NT2/D1 (cell line): Measurements from ENCODE around the gene TOP2B.

Source experiments
- DNase-seq: peaks from one replicate; pipeline ENCODE4 v3.0.0-alpha.2; 2011; ENCODE audit warnings: low read depth, low spot score
- H3K27me3 ChIP-seq: 2 replicates; pipeline ENCODE4 v1.6.0; 2011; ENCODE audit warnings: mild to moderate bottlenecking; ENCODE audit not compliant: insufficient read length, insufficient read depth
- H3K36me3 ChIP-seq: 2 replicates; pipeline ENCODE4 v1.6.1; 2011; ENCODE audit warnings: mild to moderate bottlenecking, low read length, mixed read lengths; ENCODE audit not compliant: insufficient read depth, insufficient read length
- H3K4me1 ChIP-seq: 2 replicates; pipeline ENCODE4 v1.5.1; 2011; ENCODE audit not compliant: insufficient read depth, insufficient read length
- H3K4me3 ChIP-seq: 2 replicates; pipeline ENCODE4 v1.5.1; 2011; ENCODE audit warnings: low read depth; ENCODE audit not compliant: insufficient read length
- H3K9ac ChIP-seq: 2 replicates; pipeline ENCODE4 v1.6.0; 2011; ENCODE audit warnings: low read depth; ENCODE audit not compliant: insufficient read length
- H3K9me3 ChIP-seq: 2 replicates; pipeline ENCODE4 v1.5.1; 2011; ENCODE audit warnings: mild to moderate bottlenecking, low read length; ENCODE audit not compliant: insufficient read depth
- SUZ12 ChIP-seq: IDR thresholded peaks from 2 replicates; pipeline ENCODE4 v1.6.1; 2011; ENCODE audit not compliant: insufficient read length, insufficient read depth; ENCODE audit errors: extremely low read depth
- YY1 ChIP-seq: IDR thresholded peaks from 2 replicates; pipeline ENCODE4 v1.6.1; 2011; ENCODE audit not compliant: insufficient read length, insufficient read depth
- ZNF274 ChIP-seq: IDR thresholded peaks from 2 replicates; pipeline ENCODE4 v1.6.1; 2011; ENCODE audit warnings: mild to moderate bottlenecking, low read depth, low read length

Gene TOP2B

GRCh38 chr3:25574172-25574765 lies 90.4 kb downstream of the TOP2B start:
- Histone ChIP-seq H3K27me3 (no peaks in the 10 kb centered on the region), H3K9me3 (no peaks in the 10 kb centered on the region), H3K9ac (no peak overlapping the region), H3K4me1 (no peaks in the 10 kb centered on the region), H3K36me3 (no peaks in the 10 kb centered on the region), H3K4me3 (no peak overlapping the region)
- no peak for DNase-seq
- TF ChIP-seq ZNF274 (no peak), YY1 (no peak), SUZ12 (no peak)

GRCh38 chr3:25573386-25574171 lies 91.1 kb downstream of the TOP2B start:
- no peak for DNase-seq
- H3K9me3 ChIP-seq: no peaks in the 10 kb centered on the region
- no peaks in the 10 kb centered on the region for H3K36me3 ChIP-seq
- H3K27me3 ChIP-seq: no peaks in the 10 kb centered on the region
- no peak for TF ChIP-seq SUZ12
- no peak for TF ChIP-seq YY1
- TF ChIP-seq ZNF274: no peak
- H3K4me3 ChIP-seq: no peak overlapping the region
- H3K9ac ChIP-seq: no peak overlapping the region
- no peaks in the 10 kb centered on the region for H3K4me1 ChIP-seq

DNA sequence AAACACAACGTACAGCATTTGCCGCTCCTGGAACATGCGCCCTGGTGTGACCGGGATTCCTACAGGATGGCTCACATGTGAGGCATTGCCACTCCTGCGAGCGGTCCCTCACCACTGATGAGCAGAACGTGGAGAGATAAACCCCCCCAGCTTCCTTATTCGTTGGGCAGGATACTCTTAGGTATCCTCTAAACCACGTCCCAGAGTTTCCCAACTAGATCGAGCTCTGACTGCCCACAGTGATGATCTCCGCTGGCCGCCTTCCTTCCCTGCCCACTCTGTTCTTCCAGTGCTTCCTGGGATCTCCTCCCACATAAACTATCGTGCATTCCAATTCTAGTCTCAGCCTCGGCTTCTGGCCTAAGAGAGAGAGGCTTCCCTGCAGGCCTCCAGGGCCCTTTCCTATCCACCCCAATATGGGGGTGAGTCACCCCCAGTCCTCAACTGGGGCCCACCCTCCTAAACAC lies 91.8 kb downstream of the TOP2B start:
- no peak overlapping the region for H3K9ac ChIP-seq
- DNase-seq: no peak
- no peak overlapping the region for H3K4me3 ChIP-seq
- H3K27me3 ChIP-seq: no peaks in the 10 kb centered on the region
- H3K9me3 ChIP-seq: no peaks in the 10 kb centered on the region
- H3K4me1 ChIP-seq: no peaks in the 10 kb centered on the region
- TF ChIP-seq SUZ12 (no peak), YY1 (no peak)
- H3K36me3 ChIP-seq: no peaks in the 10 kb centered on the region

DNA sequence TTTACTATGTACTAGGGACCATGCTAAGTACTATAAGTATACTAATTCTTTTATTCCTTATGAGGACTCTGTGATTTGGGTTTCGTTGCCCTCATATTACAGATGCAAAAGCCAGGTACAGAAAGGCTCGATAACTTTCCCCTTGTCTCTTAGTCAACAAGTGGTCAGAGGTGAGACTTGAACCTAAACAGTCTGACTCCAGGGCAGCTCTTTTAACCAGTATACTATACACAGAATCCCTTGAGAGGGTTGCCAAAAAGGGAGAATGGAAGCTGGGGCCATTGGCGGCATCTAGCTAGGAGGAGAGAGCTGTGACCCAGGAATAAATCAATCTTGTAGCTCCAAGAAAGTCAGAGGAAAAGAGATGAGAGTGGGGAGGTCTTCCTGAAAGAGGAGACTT lies 92.4 kb downstream of the TOP2B start:
- H3K9ac ChIP-seq: no peak overlapping the region
- TF ChIP-seq YY1 (no peak), ZNF274 (no peak), SUZ12 (no peak)
- no peak overlapping the region for H3K4me3 ChIP-seq
- H3K4me1 ChIP-seq: no peaks in the 10 kb centered on the region
- DNase-seq: no peak
- H3K36me3 ChIP-seq: no peaks in the 10 kb centered on the region
- H3K27me3 ChIP-seq: no peaks in the 10 kb centered on the region
- H3K9me3 ChIP-seq: no peaks in the 10 kb centered on the region

DNA sequence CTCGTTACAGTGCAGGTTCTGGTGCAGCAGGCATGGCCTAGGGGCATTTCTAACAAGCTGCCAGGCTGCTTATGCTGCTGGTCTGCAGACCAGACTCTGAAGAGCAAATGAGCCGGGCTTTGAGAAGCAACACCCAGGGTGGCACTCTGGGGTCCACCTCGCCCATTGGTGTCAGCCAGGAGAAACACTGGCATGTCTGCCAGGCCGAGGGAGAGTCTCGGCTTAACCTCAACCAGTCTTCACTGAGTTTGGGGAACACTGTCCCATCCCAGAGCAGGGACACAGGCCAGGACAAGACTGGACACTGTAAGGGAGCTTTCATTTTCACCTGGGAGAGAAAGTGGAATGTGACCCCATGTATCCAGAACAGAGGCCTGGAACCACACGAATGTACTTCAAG lies 93.4 kb downstream of the TOP2B start:
- no peaks in the 10 kb centered on the region for H3K27me3 ChIP-seq

DNA sequence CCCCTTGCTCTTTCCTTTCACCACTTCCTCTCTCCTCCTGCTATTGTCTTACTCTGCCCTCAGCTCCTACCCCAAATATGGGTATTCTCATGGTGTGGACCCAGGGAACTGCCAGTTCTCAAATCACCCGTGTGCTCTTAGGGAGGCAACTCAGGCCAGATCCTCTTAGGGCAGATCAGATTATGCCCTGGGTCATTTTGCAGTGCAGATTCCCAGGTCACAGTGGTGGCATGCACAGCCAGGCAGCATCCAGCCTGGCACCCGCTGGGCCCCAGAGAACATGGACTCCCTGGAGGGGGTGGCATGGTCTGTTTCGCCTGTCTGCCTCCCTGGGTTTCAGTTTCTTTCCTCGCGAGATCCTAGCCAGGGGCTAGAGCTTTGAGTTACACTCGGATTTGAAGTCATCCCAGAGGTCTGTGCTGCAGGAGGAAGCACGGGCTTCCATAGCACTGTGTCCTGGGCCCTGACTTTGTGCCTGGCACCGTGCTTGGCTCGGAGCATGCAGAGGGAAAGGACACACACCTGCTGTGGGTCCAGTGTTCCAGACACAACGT lies 96.1 kb downstream of the TOP2B start:
- no peak for DNase-seq
- Histone ChIP-seq H3K4me1 (no peaks in the 10 kb centered on the region), H3K36me3 (no peaks in the 10 kb centered on the region), H3K9ac (no peak overlapping the region), H3K9me3 (no peaks in the 10 kb centered on the region), H3K4me3 (no peak overlapping the region), H3K27me3 (no peaks in the 10 kb centered on the region)
- no peak for TF ChIP-seq SUZ12
- TF ChIP-seq YY1: no peak
- no peak for TF ChIP-seq ZNF274

More for the DNA sequence above, 93.4 kb downstream of the TOP2B start:
- H3K4me3 ChIP-seq: no peak overlapping the region
- H3K36me3 ChIP-seq: no peaks in the 10 kb centered on the region
- no peak for TF ChIP-seq SUZ12
- TF ChIP-seq ZNF274: no peak
- no peak for TF ChIP-seq YY1
- no peak for DNase-seq
- H3K4me1 ChIP-seq: no peaks in the 10 kb centered on the region
- no peak overlapping the region for H3K9ac ChIP-seq
- H3K9me3 ChIP-seq: no peaks in the 10 kb centered on the region
